A549 (cell line): ENCODE results near the gene FANCC. TPM values are rescaled to one million over a fixed set of nuclear protein-coding genes. Genes with fewer than 3 reads are reported as not detected.

ENCODE experiments used
- ATAC-seq, 2 experiments: fragments of 200-7000 bp in 1 of 2; fragments of >200 bp in 1 of 2; cut with Nextera tagmentation in 1 of 2; cut with Tn5 transposase in 1 of 2; 3 replicates each; pipeline versions ENCODE4 v1.8.0 to v1.9.1; 2018 to 2020; ENCODE audit warnings: mild to moderate bottlenecking in 1 of 2, moderate library complexity in 1 of 2
- CTCF ChIA-PET: fragments of 300-600 bp; sonication (Branson Sonifier 250); formaldehyde crosslinking; extraction: SDS; loops from one replicate; lab custom pipeline; 2021; ENCODE audit warnings: antibody characterized with exemption, inconsistent platforms; lab: Yijun Ruan, JAX
- POLR2A ChIA-PET: fragments of 350-600 bp; formaldehyde crosslinking; extraction: SDS; loops from one replicate; lab custom pipeline; 2021; ENCODE audit warnings: antibody characterized with exemption, inconsistent platforms; lab: Yijun Ruan, JAX
- DNase-seq, 2 experiments: peaks; one replicate each; pipeline versions ENCODE4 v3.0.0 to v3.0.0-alpha.2; 2011 to 2016; ENCODE audit warnings: low read depth in 1 of 2, low spot score in 1 of 2
- FAIRE-seq: peaks from 2 replicates; lab custom pipeline; 2011; peaks lifted over from hg19 to GRCh38; lab: Jason Lieb, UNC
- H3K27ac ChIP-seq, 2 experiments: fragments of >200 bp; sonication (Bioruptor Twin); formaldehyde crosslinking; 3 replicates each; pipeline ENCODE4 v1.5.1; 2016 to 2017
- H3K4me1 ChIP-seq: fragments of >200 bp; sonication (Bioruptor Twin); formaldehyde crosslinking; 3 replicates; pipeline ENCODE4 v1.6.1; 2016
- H3K4me2 ChIP-seq: fragments of >200 bp; sonication (Bioruptor Twin); formaldehyde crosslinking; 3 replicates; pipeline ENCODE4 v1.6.1; 2016
- H3K4me3 ChIP-seq: fragments of >200 bp; sonication (Bioruptor Twin); formaldehyde crosslinking; 3 replicates; pipeline ENCODE4 v1.5.1; 2016
- H3K9me3 ChIP-seq: fragments of >200 bp; sonication (Bioruptor Twin); formaldehyde crosslinking; 3 replicates; pipeline ENCODE4 v1.6.1; 2016
- BCL3 ChIP-seq: fragments of >200 bp; sonication (Bioruptor Twin); formaldehyde crosslinking; IDR thresholded peaks from 3 replicates; pipeline ENCODE4 v1.6.1; 2016
- BHLHE40 ChIP-seq: IDR thresholded peaks from 2 replicates; pipeline ENCODE4 v1.6.1; 2012; ENCODE audit warnings: low read depth, low read length, inconsistent platforms
- CEBPB ChIP-seq, 2 experiments: fragments of >200 bp in 1 of 2; sonication (Bioruptor Twin) in 1 of 2; formaldehyde crosslinking in 1 of 2; IDR thresholded peaks; 2 replicates each; pipeline ENCODE4 v1.6.1; 2012 to 2016
- CHD2 ChIP-seq: fragments of 150-350 bp; IDR thresholded peaks from 2 replicates; pipeline ENCODE4 v1.6.1; 2014; ENCODE audit warnings: low read length; ENCODE audit not compliant: partially characterized antibody
- CTCF ChIP-seq: fragments of >200 bp; sonication (Bioruptor Twin); formaldehyde crosslinking; IDR thresholded peaks from 3 replicates; pipeline ENCODE4 v1.5.1; 2016
- E2F6 ChIP-seq: IDR thresholded peaks from 2 replicates; pipeline ENCODE4 v1.6.1; 2012; ENCODE audit warnings: low read depth, borderline replicate concordance
- EP300 ChIP-seq, 2 experiments: fragments of >200 bp; sonication (Bioruptor Twin); formaldehyde crosslinking; IDR thresholded peaks; 2 replicates in 1 of 2; 3 replicates in 1 of 2; pipeline ENCODE4 v1.6.1; 2016 to 2017
- ESRRA ChIP-seq: fragments of 150-350 bp; IDR thresholded peaks from 2 replicates; pipeline ENCODE4 v1.6.1; 2014; ENCODE audit warnings: mild to moderate bottlenecking, low read length, borderline replicate concordance
- FOSB ChIP-seq: fragments of 250-450 bp; sonication (Bioruptor Pico); IDR thresholded peaks from 2 replicates; pipeline ENCODE4 v1.5.0; 2020; ENCODE audit warnings: mild to moderate bottlenecking, moderate library complexity
- FOXS1 ChIP-seq: fragments of 250-450 bp; sonication (Bioruptor Pico); IDR thresholded peaks from 2 replicates; pipeline ENCODE4 v1.5.0; 2020; ENCODE audit warnings: mild to moderate bottlenecking, moderate library complexity
- HEYL ChIP-seq: fragments of 250-450 bp; sonication (Bioruptor Pico); IDR thresholded peaks from 2 replicates; pipeline ENCODE4 v1.8.0; 2021; ENCODE audit warnings: mild to moderate bottlenecking, moderate library complexity
- HMGXB4 ChIP-seq: fragments of 250-450 bp; sonication (Bioruptor Pico); IDR thresholded peaks from 2 replicates; pipeline ENCODE4 v1.5.0; 2021; ENCODE audit warnings: mild to moderate bottlenecking, moderate library complexity, borderline replicate concordance
- HOXA7 ChIP-seq: fragments of 250-450 bp; sonication (Bioruptor Pico); IDR thresholded peaks from 2 replicates; pipeline ENCODE4 v1.5.0; 2020; ENCODE audit warnings: mild to moderate bottlenecking, moderate library complexity
- HOXB13 ChIP-seq: fragments of 250-450 bp; sonication (Bioruptor Pico); IDR thresholded peaks from 2 replicates; pipeline ENCODE4 v1.5.0; 2020; ENCODE audit warnings: low read depth, mild to moderate bottlenecking, moderate library complexity
- JUN ChIP-seq, 2 experiments: fragments of >200 bp; sonication (Bioruptor Twin); formaldehyde crosslinking; IDR thresholded peaks; 2 replicates in 1 of 2; 3 replicates in 1 of 2; pipeline ENCODE4 v1.6.1; 2016 to 2017
- JUNB ChIP-seq: fragments of >200 bp; sonication (Bioruptor Twin); formaldehyde crosslinking; IDR thresholded peaks from 2 replicates; pipeline ENCODE4 v1.6.1; 2016
- KDM1A ChIP-seq: fragments of 200-600 bp; sonication (generic); IDR thresholded peaks from 2 replicates; pipeline ENCODE4 v1.6.1; 2016; ENCODE audit warnings: low read depth, mild to moderate bottlenecking
- MAFK ChIP-seq: fragments of 450-650 bp; IDR thresholded peaks from 2 replicates; pipeline ENCODE4 v1.6.1; 2014; ENCODE audit not compliant: partially characterized antibody
- MAX ChIP-seq: IDR thresholded peaks from 2 replicates; pipeline ENCODE4 v1.6.1; 2012
- PBX3 ChIP-seq: IDR thresholded peaks from 2 replicates; pipeline ENCODE4 v1.6.1; 2012
- PHF8 ChIP-seq: fragments of 200-600 bp; sonication (generic); IDR thresholded peaks from 2 replicates; pipeline ENCODE4 v1.6.1; 2016; ENCODE audit warnings: low read depth, mild to moderate bottlenecking, antibody characterized with exemption, moderate library complexity, borderline replicate concordance
- POLR2A ChIP-seq: IDR thresholded peaks from 2 replicates; pipeline ENCODE4 v1.6.1; 2012; ENCODE audit warnings: mild to moderate bottlenecking, low read length
- POLR2AphosphoS2 ChIP-seq: conservative IDR thresholded peaks from 2 replicates; pipeline ENCODE4 v1.6.1; 2012; ENCODE audit warnings: low read length, improper control_type of control experiment, inconsistent platforms
- RARB ChIP-seq: fragments of 250-450 bp; sonication (Bioruptor Pico); IDR thresholded peaks from 2 replicates; pipeline ENCODE4 v1.8.0; 2021; ENCODE audit warnings: mild to moderate bottlenecking, moderate library complexity
- RCOR1 ChIP-seq: fragments of 150-350 bp; IDR thresholded peaks from 2 replicates; pipeline ENCODE4 v1.6.1; 2014; ENCODE audit warnings: antibody characterized with exemption, low read length, low read depth
- RNF2 ChIP-seq: fragments of 200-600 bp; sonication (generic); IDR thresholded peaks from 2 replicates; pipeline ENCODE4 v1.6.1; 2016; ENCODE audit warnings: low read depth, mild to moderate bottlenecking, antibody characterized with exemption, moderate library complexity, borderline replicate concordance
- SREBF2 ChIP-seq: fragments of 450-650 bp; IDR thresholded peaks from 2 replicates; pipeline ENCODE4 v1.6.1; 2014; ENCODE audit warnings: mild to moderate bottlenecking, moderate library complexity
- WGBS: methylation state at CpG from one replicate; pipeline ENCODE4 v1.1.6; 2017; ENCODE audit errors: missing lambda C conversion rate; 5-methylcytosine and 5-hydroxymethylcytosine counted together
- polyA plus RNA-seq, 4 experiments: library from polyadenylated mRNA; depleted of rRNA in 3 of 4; stranded (reverse); fragments of >200 nt; fragmentation: RNase III in 1 of 4; extraction: RNeasy Plus Mini Kit Qiagen cat#74134 plus additional on column Dnase treatment in 1 of 4; gene quantifications; 2 replicates in 3 of 4; 3 replicates in 1 of 4; pipeline ENCODE4 v1.2.3, GENCODE V29; 2011 to 2017

The FANCC gene
- polyA plus RNA-seq, 2 of the 4 experiments (the other 2 are of a cell fraction) = 13.5 to 24.9 TPM

- no peak for FAIRE-seq
Observed at GRCh38 chr9:95211028-95211427, 106.5 kb downstream of the FANCC start.

GRCh38 chr9:95207403-95207802 is 110.1 kb downstream of the FANCC start:
- peaks cover 10% of the 10 kb centered on the region for H3K4me1 ChIP-seq
- ATAC-seq = peak in 1 of 2 experiments; percentile 57; a peak in 3 of 6 replicates
- no peak for FAIRE-seq
- peak overlapping the region; percentile 24; the same call in 1 of the 3 replicates for H3K4me2 ChIP-seq
- ChIA-PET CTCF (no interaction called here), POLR2A (no interaction called here)
- H3K9me3 ChIP-seq = no peaks in the 10 kb centered on the region
- no peak for DNase-seq
- no peak overlapping the region for H3K27ac ChIP-seq
- no peak overlapping the region for H3K4me3 ChIP-seq
- WGBS = 58% methylated on average over 4 of the region's 4 CpGs
- TF ChIP-seq HOXB13 (CRISPR knock-in tag) (no peak), HMGXB4 (no peak), SREBF2 (no peak), BCL3 (no peak), EP300 (IDR thresholded peaks at IDR 0.05) (no peak), CEBPB (IDR thresholded peaks at IDR 0.05) (no peak), HEYL (no peak), CTCF (no peak), BHLHE40 (no peak), CHD2 (no peak)

More at GRCh38 chr9:95211028-95211427, 106.5 kb downstream of the FANCC start:
- H3K27ac ChIP-seq = no peak overlapping the region
- H3K4me3 ChIP-seq = no peak overlapping the region
- DNase-seq = no peak
- ChIA-PET POLR2A (no interaction called here), CTCF (interaction anchor here (1.1 to 1.2 kb wide), 2 partner anchors 11 to 657 kb away, joined by 3 read pairs; partner anchors contain the start of gene PCAT7)
- H3K4me2 ChIP-seq = no peak overlapping the region
- no peak for ATAC-seq
- 84% methylated on average over 1 of the region's 1 CpG for WGBS
- peaks cover 10% of the 10 kb centered on the region for H3K4me1 ChIP-seq
- TF ChIP-seq MAFK (no peak), RCOR1 (no peak), PBX3 (no peak), RNF2 (no peak), HOXA7 (CRISPR knock-in tag) (no peak), PHF8 (no peak)
- H3K9me3 ChIP-seq = no peaks in the 10 kb centered on the region

GRCh38 chr9:95206143-95206542 is 111.4 kb downstream of the FANCC start:
- Histone ChIP-seq H3K27ac (no peak overlapping the region), H3K9me3 (no peaks in the 10 kb centered on the region), H3K4me3 (no peak overlapping the region)
- 78% methylated on average over 8 of the region's 8 CpGs for WGBS
- no peak for DNase-seq
- TF ChIP-seq JUN (IDR thresholded peaks at IDR 0.05) (no peak), RARB (no peak), MAX (no peak), JUNB (no peak), POLR2A (no peak), FOXS1 (CRISPR knock-in tag) (no peak), PHF8 (no peak), RNF2 (no peak), ESRRA (no peak), E2F6 (no peak), FOSB (no peak), KDM1A (no peak), SREBF2 (no peak), RCOR1 (no peak), POLR2AphosphoS2 (no peak)
- TF ChIP-seq, all 56 proteins: peak for 0
- ChIA-PET POLR2A (no interaction called here), CTCF (no interaction called here)
- peaks cover 10% of the 10 kb centered on the region for H3K4me1 ChIP-seq
- no peak overlapping the region for H3K4me2 ChIP-seq
- ATAC-seq = no peak
- FAIRE-seq = no peak
